HepG2 (cell line): ENCODE data around the gene TIMM17A. TPM values are rescaled to one million over a fixed set of nuclear protein-coding genes. Genes with fewer than 3 reads are reported as not detected.

Experiments used
- AGO2 ChIP-seq: fragments of 200-400 bp; formaldehyde crosslinking; optimal IDR thresholded peaks from 2 replicates; pipeline ENCODE3; 2017; ENCODE audit warnings: mild to moderate bottlenecking, low read depth, low read length, moderate library complexity
- GATAD2A ChIP-seq: IDR thresholded peaks from 2 replicates; pipeline ENCODE4 v1.6.1; 2016
- IRF2 ChIP-seq: IDR thresholded peaks from 2 replicates; pipeline ENCODE4 v1.6.1; 2018; ENCODE audit warnings: missing genetic modification reagents, missing compliant biosample characterization
- KLF15 ChIP-seq: sonication (generic); formaldehyde crosslinking; IDR thresholded peaks from 2 replicates; pipeline ENCODE4 v1.8.1; 2023; ENCODE audit warnings: borderline replicate concordance, mild to moderate bottlenecking, inconsistent platforms, missing genetic modification reagents, mixed read lengths
- RAD21 ChIP-seq: fragments of 450-650 bp; formaldehyde crosslinking; IDR thresholded peaks from 2 replicates; pipeline ENCODE4 v1.5.0; 2020; ENCODE audit warnings: mild to moderate bottlenecking
- RBFOX2 ChIP-seq: fragments of 200-400 bp; formaldehyde crosslinking; IDR thresholded peaks from 2 replicates; pipeline ENCODE4 v1.6.1; 2017; ENCODE audit warnings: low read depth, mild to moderate bottlenecking, low read length
- ZBTB42 ChIP-seq: sonication (generic); formaldehyde crosslinking; IDR thresholded peaks from 2 replicates; pipeline ENCODE4 v1.5.0; 2020; ENCODE audit warnings: mild to moderate bottlenecking, missing genetic modification reagents
- polyA plus RNA-seq, 8 experiments: library from polyadenylated mRNA; depleted of rRNA in 3 of 8; stranded (reverse) in 7 of 8; unstranded in 1 of 8; fragments of >200 nt; fragmentation: Illumina TruSeq in 4 of 8; extraction: Trizol in 4 of 8; gene quantifications; 2 replicates each; pipeline versions ENCODE4 v1.2.1 to v1.2.3, GENCODE V29; 2011 to 2016; ENCODE audit warnings: low read depth in 4 of 8, missing spikeins in 1 of 8, mixed read lengths in 1 of 8; ENCODE audit not compliant: insufficient read depth in 1 of 8
- total RNA-seq, 5 experiments: library from RNA; depleted of rRNA; stranded (reverse); fragments of >200 nt; fragmentation: Illumina TruSeq; extraction: Trizol; gene quantifications; 2 replicates each; pipeline ENCODE4 v1.2.3, GENCODE V29; 2016; ENCODE audit warnings: low read depth in 1 of 5
- TF ChIP-seq, protein P1 (sequence below): sonication (generic); formaldehyde crosslinking; IDR thresholded peaks from 2 replicates; pipeline ENCODE4 v1.5.0; 2020; ENCODE audit warnings: mild to moderate bottlenecking, missing genetic modification reagents, borderline replicate concordance
- TF ChIP-seq, protein P2 (sequence below), 2 experiments: sonication (generic) in 1 of 2; formaldehyde crosslinking in 1 of 2; IDR thresholded peaks; 2 replicates each; pipeline versions ENCODE4 v1.4.0 to v1.6.1; 2018 to 2020; ENCODE audit warnings: missing genetic modification reagents in 2 of 2, borderline replicate concordance in 1 of 2, low read depth in 1 of 2, mild to moderate bottlenecking in 1 of 2, missing biosample characterization in 1 of 2
- TF ChIP-seq, protein P3 (sequence below): sonication (generic); formaldehyde crosslinking; IDR thresholded peaks from 2 replicates; pipeline ENCODE4 v1.8.0; 2022; ENCODE audit warnings: missing genetic modification reagents, mild to moderate bottlenecking, inconsistent platforms, borderline replicate concordance
- TF ChIP-seq, protein P4 (sequence below): IDR thresholded peaks from 2 replicates; pipeline ENCODE4 v1.6.1; 2016; ENCODE audit warnings: low read depth
- TF ChIP-seq, protein P5 (sequence below): sonication (generic); formaldehyde crosslinking; IDR thresholded peaks from 2 replicates; pipeline ENCODE4 v1.4.0; 2020; ENCODE audit warnings: mild to moderate bottlenecking, missing genetic modification reagents

The TIMM17A gene
- total and polyA plus RNA-seq, 2 of the 13 experiments (the other 11 are each of a cell fraction or from before 2014, with no cell fraction given): 50.8 to 97.8 TPM

DNA sequence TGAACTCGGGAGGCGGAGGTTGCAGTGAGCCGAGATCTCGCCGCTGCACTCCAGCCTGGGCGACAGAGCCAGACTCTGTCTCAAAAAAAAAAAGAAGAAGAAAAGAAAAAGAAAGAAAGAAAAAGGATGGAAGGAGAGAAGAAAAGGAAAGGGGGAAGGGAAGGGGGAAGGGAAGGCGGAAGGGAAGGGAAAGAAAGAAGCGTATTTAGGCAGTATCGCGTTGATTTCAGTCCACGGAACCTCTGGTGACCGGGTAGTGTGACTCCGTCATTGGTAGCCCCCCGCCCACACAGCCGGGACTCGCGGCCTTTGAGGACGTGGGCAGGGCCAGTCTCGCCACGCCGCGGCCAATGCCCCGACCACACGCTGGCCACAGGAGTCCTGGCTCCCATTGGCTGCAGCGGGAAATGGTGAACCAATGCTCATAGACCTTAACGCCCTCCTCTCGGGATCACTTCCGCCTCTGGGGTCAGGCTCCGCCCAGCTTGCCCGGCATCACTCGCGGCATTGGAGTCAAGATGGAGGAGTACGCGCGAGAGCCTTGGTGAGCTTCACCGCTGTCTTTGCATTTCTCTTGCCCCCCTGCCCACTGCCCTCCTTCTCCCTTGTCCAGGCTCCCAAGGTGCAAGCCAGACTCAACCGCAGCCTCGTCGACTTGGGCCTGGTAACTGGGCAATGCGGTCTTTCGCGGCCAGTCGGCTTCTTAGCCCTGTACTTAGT lies at the start of gene TIMM17A (continued):
- TF ChIP-seq, protein P1, sequence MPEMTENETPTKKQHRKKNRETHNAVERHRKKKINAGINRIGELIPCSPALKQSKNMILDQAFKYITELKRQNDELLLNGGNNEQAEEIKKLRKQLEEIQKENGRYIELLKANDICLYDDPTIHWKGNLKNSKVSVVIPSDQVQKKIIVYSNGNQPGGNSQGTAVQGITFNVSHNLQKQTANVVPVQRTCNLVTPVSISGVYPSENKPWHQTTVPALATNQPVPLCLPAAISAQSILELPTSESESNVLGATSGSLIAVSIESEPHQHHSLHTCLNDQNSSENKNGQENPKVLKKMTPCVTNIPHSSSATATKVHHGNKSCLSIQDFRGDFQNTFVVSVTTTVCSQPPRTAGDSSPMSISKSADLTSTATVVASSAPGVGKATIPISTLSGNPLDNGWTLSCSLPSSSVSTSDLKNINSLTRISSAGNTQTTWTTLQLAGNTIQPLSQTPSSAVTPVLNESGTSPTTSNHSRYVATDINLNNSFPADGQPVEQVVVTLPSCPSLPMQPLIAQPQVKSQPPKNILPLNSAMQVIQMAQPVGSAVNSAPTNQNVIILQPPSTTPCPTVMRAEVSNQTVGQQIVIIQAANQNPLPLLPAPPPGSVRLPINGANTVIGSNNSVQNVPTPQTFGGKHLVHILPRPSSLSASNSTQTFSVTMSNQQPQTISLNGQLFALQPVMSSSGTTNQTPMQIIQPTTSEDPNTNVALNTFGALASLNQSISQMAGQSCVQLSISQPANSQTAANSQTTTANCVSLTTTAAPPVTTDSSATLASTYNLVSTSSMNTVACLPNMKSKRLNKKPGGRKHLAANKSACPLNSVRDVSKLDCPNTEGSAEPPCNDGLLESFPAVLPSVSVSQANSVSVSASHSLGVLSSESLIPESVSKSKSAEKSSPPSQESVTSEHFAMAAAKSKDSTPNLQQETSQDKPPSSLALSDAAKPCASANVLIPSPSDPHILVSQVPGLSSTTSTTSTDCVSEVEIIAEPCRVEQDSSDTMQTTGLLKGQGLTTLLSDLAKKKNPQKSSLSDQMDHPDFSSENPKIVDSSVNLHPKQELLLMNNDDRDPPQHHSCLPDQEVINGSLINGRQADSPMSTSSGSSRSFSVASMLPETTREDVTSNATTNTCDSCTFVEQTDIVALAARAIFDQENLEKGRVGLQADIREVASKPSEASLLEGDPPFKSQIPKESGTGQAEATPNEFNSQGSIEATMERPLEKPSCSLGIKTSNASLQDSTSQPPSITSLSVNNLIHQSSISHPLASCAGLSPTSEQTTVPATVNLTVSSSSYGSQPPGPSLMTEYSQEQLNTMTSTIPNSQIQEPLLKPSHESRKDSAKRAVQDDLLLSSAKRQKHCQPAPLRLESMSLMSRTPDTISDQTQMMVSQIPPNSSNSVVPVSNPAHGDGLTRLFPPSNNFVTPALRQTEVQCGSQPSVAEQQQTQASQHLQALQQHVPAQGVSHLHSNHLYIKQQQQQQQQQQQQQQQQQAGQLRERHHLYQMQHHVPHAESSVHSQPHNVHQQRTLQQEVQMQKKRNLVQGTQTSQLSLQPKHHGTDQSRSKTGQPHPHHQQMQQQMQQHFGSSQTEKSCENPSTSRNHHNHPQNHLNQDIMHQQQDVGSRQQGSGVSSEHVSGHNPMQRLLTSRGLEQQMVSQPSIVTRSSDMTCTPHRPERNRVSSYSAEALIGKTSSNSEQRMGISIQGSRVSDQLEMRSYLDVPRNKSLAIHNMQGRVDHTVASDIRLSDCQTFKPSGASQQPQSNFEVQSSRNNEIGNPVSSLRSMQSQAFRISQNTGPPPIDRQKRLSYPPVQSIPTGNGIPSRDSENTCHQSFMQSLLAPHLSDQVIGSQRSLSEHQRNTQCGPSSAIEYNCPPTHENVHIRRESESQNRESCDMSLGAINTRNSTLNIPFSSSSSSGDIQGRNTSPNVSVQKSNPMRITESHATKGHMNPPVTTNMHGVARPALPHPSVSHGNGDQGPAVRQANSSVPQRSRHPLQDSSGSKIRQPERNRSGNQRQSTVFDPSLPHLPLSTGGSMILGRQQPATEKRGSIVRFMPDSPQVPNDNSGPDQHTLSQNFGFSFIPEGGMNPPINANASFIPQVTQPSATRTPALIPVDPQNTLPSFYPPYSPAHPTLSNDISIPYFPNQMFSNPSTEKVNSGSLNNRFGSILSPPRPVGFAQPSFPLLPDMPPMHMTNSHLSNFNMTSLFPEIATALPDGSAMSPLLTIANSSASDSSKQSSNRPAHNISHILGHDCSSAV: 0 out of 2 replicates have a peak, but pooled peaks have one; percentile 21
- TF ChIP-seq RAD21 (CRISPR knock-in tag): 0 out of 2 replicates have a peak, but pooled peaks have one; percentile 16
- TF ChIP-seq, protein P2, sequence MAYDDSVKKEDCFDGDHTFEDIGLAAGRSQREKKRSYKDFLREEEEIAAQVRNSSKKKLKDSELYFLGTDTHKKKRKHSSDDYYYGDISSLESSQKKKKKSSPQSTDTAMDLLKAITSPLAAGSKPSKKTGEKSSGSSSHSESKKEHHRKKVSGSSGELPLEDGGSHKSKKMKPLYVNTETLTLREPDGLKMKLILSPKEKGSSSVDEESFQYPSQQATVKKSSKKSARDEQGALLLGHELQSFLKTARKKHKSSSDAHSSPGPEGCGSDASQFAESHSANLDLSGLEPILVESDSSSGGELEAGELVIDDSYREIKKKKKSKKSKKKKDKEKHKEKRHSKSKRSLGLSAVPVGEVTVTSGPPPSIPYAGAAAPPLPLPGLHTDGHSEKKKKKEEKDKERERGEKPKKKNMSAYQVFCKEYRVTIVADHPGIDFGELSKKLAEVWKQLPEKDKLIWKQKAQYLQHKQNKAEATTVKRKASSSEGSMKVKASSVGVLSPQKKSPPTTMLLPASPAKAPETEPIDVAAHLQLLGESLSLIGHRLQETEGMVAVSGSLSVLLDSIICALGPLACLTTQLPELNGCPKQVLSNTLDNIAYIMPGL (CRISPR knock-in tag; IDR thresholded peaks at IDR 0.05; ENCODE audit: borderline replicate concordance in 1 of 2, low read depth in 1 of 2): peak in 1 of 2 experiments; percentile 87; a peak in 3 of 4 replicates
- TF ChIP-seq, protein P3, sequence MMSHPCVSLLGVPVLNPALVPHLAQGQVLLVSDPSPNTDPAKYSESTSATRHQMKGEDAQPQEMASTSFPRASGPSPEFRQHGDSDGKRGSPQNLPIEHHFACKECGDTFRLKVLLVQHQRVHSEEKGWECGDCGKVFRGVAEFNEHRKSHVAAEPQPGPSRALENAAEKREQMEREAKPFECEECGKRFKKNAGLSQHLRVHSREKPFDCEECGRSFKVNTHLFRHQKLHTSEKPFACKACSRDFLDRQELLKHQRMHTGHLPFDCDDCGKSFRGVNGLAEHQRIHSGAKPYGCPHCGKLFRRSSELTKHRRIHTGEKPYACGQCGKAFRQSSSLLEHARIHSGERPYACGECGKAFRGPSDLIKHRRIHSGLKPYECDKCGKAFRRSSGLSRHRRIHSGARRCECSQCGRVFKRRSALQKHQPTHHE (CRISPR knock-in tag): peak; percentile 84; the same call in 1 of the 2 replicates
- TF ChIP-seq, protein P4, sequence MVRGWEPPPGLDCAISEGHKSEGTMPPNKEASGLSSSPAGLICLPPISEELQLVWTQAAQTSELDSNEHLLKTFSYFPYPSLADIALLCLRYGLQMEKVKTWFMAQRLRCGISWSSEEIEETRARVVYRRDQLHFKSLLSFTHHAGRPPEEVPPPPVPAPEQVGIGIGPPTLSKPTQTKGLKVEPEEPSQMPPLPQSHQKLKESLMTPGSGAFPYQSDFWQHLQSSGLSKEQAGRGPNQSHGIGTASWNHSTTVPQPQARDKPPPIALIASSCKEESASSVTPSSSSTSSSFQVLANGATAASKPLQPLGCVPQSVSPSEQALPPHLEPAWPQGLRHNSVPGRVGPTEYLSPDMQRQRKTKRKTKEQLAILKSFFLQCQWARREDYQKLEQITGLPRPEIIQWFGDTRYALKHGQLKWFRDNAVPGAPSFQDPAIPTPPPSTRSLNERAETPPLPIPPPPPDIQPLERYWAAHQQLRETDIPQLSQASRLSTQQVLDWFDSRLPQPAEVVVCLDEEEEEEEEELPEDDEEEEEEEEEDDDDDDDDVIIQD (CRISPR knock-in tag): peak; percentile 47; the same call in 1 of the 2 replicates
- TF ChIP-seq, protein P5, sequence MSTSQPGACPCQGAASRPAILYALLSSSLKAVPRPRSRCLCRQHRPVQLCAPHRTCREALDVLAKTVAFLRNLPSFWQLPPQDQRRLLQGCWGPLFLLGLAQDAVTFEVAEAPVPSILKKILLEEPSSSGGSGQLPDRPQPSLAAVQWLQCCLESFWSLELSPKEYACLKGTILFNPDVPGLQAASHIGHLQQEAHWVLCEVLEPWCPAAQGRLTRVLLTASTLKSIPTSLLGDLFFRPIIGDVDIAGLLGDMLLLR (CRISPR knock-in tag): peak; percentile 47; the same call in 1 of the 2 replicates
- 0 out of 2 replicates have a peak, but pooled peaks have one; percentile 43 for TF ChIP-seq KLF15
- 0 out of 2 replicates have a peak, but pooled peaks have one; percentile 65 for TF ChIP-seq ZBTB42 (CRISPR knock-in tag)
- TF ChIP-seq AGO2: peak; percentile 52
- peak; percentile 50 for TF ChIP-seq IRF2
- TF ChIP-seq GATAD2A (CRISPR knock-in tag): peak; percentile 77
- peak; percentile 87 for TF ChIP-seq RBFOX2
